Panc1 (cell line): ENCODE measurements around the gene CCDC116. TPM values are rescaled to one million over a fixed set of nuclear protein-coding genes. Genes with fewer than 3 reads are reported as not detected.

Experiments used
- ATAC-seq: fragments of 200-7000 bp; cut with Tn5 transposase; 2 replicates; pipeline ENCODE4 v1.9.1; 2020; ENCODE audit warnings: mild to moderate bottlenecking, moderate library complexity
- BruUV-seq: library from RNA; stranded (reverse); fragments of 400-500 nt; replicated peaks from 2 replicates; lab custom pipeline; 2021; lab: Mats Ljungman, UMichigan
- CTCF ChIA-PET: fragments of 300-600 bp; sonication (Branson Sonifier 250); formaldehyde crosslinking; loops from one replicate; lab custom pipeline; 2022; ENCODE audit warnings: antibody characterized with exemption; lab: Charles Lee
- POLR2A ChIA-PET: fragments of 300-600 bp; sonication (Branson Sonifier 250); formaldehyde crosslinking; loops from one replicate; lab custom pipeline; 2022; ENCODE audit warnings: antibody characterized with exemption; lab: Charles Lee
- DNase-seq: peaks from one replicate; pipeline ENCODE4 v3.0.0-alpha.2; 2010; ENCODE audit warnings: low read depth, low spot score
- H3K27ac ChIP-seq: 2 replicates; pipeline ENCODE4 v1.5.1; 2011; ENCODE audit warnings: mild to moderate bottlenecking, low read length, inconsistent platforms
- H3K27me3 ChIP-seq: fragments of 200-500 bp; sonication (Bioruptor generic); 2 replicates; pipeline ENCODE4 v1.6.0; 2014; ENCODE audit warnings: low read length, inconsistent platforms; ENCODE audit not compliant: control insufficient read depth, insufficient read depth
- H3K36me3 ChIP-seq: fragments of 200-500 bp; sonication (Bioruptor generic); 2 replicates; pipeline ENCODE4 v1.5.1; 2014; ENCODE audit warnings: inconsistent platforms, mild to moderate bottlenecking, low read length, moderate library complexity; ENCODE audit not compliant: control insufficient read depth, insufficient read depth
- H3K4me1 ChIP-seq: 2 replicates; pipeline ENCODE4 v1.5.1; 2011; ENCODE audit warnings: inconsistent platforms, mild to moderate bottlenecking, low read length, moderate library complexity; ENCODE audit not compliant: control insufficient read depth, insufficient read depth
- H3K4me3 ChIP-seq, 2 experiments: 2 replicates each; pipeline ENCODE4 v1.5.1; 2011 to 2012; ENCODE audit warnings: low read depth in 2 of 2, low read length in 2 of 2, mild to moderate bottlenecking in 2 of 2, inconsistent platforms in 1 of 2, moderate library complexity in 1 of 2
- H3K9me3 ChIP-seq: fragments of 200-500 bp; sonication (Bioruptor generic); 2 replicates; pipeline ENCODE4 v1.5.1; 2014; ENCODE audit warnings: low read depth, mild to moderate bottlenecking, inconsistent platforms, low read length, moderate library complexity; ENCODE audit not compliant: control insufficient read depth, insufficient read depth
- CTCF ChIP-seq: fragments of 450-650 bp; IDR thresholded peaks from 2 replicates; pipeline ENCODE4 v1.5.1; 2017; ENCODE audit warnings: mild to moderate bottlenecking
- POLR2AphosphoS5 ChIP-seq: IDR thresholded peaks from 2 replicates; pipeline ENCODE4 v1.6.1; 2012; ENCODE audit warnings: mild to moderate bottlenecking, low read depth, low read length, moderate library complexity
- REST ChIP-seq, 2 experiments: IDR thresholded peaks; 2 replicates each; pipeline ENCODE4 v1.6.1; 2011 to 2012; ENCODE audit warnings: low read depth in 2 of 2, control low read depth in 1 of 2, low read length in 1 of 2, mild to moderate bottlenecking in 1 of 2, moderate library complexity in 1 of 2; ENCODE audit not compliant: insufficient read depth in 1 of 2
- SIN3A ChIP-seq: IDR thresholded peaks from 2 replicates; pipeline ENCODE4 v1.6.1; 2012; ENCODE audit warnings: low read depth, mild to moderate bottlenecking, low read length, moderate library complexity, borderline replicate concordance; ENCODE audit not compliant: insufficient read depth
- TCF7L2 ChIP-seq: IDR thresholded peaks from 2 replicates; pipeline ENCODE4 v1.6.1; 2011; ENCODE audit warnings: mild to moderate bottlenecking, low read depth, low read length, inconsistent platforms
- in situ Hi-C: cut with HindIII; loops from 2 replicates; pipeline ENCODE4 v1.10.0; 2016; ENCODE audit warnings: low sequenced_read_pairs, low pct_unique_long_range_greater_than_20kb
- intact Hi-C: fragments of 100-400 bp; cut with micrococcal nuclease; formaldehyde crosslinking; loops from one replicate; pipeline ENCODE4 v1.10.0; 2022; ENCODE audit not compliant: unreplicated experiment
- total RNA-seq: library from RNA; stranded (reverse); gene quantifications from one replicate; pipeline ENCODE4 v1.2.1, GENCODE V29; 2021; ENCODE audit not compliant: unreplicated experiment

CCDC116 gene
- total RNA-seq, 1 experiment from 2014 or later = not detected

DNA sequence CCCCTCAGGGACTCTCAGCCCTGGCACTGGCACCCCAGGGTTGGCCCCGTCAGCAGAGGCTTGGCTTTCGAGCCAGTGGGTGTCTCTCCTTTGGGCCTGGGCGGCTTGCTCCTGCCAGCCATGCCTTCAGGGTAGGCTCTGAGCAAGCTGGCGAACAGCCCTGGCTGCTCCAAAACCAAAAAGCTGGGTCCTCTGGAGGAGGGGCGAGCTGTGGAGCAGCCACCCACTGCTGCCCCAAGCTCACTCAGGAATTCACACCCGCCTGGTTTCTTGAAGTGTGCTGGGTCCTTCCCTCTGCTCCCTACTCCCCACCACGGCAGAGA lies 9.0 kb upstream of the CCDC116 start:
- in situ Hi-C loops = no loop called here
- ChIA-PET CTCF (interaction anchor here (1.4 kb wide), 1 partner anchor 18 kb away, joined by 4 read pairs; no protein-coding TSS in a partner anchor), POLR2A (no interaction called here)
- TF ChIP-seq CTCF (no peak), SIN3A (no peak), TCF7L2 (no peak), POLR2AphosphoS5 (no peak), REST (IDR thresholded peaks at IDR 0.05; ENCODE audit: insufficient read depth in 1 of 2, low read depth in 2 of 2, low read length in 1 of 2) (no peak)
- no peaks in the 10 kb centered on the region for H3K27me3 ChIP-seq
- H3K4me3 ChIP-seq = no peak overlapping the region
- DNase-seq (no peak), ATAC-seq (no peak)
- no TSS peak for BruUV-seq
- no peaks in the 10 kb centered on the region; the same call in 1 of the 2 replicates for H3K36me3 ChIP-seq
- H3K4me1 ChIP-seq = peaks cover 67% of the 10 kb centered on the region
- H3K27ac ChIP-seq = peak overlapping the region; percentile 44
- H3K9me3 ChIP-seq = no peaks in the 10 kb centered on the region
- intact Hi-C loops = no loop called here

DNA sequence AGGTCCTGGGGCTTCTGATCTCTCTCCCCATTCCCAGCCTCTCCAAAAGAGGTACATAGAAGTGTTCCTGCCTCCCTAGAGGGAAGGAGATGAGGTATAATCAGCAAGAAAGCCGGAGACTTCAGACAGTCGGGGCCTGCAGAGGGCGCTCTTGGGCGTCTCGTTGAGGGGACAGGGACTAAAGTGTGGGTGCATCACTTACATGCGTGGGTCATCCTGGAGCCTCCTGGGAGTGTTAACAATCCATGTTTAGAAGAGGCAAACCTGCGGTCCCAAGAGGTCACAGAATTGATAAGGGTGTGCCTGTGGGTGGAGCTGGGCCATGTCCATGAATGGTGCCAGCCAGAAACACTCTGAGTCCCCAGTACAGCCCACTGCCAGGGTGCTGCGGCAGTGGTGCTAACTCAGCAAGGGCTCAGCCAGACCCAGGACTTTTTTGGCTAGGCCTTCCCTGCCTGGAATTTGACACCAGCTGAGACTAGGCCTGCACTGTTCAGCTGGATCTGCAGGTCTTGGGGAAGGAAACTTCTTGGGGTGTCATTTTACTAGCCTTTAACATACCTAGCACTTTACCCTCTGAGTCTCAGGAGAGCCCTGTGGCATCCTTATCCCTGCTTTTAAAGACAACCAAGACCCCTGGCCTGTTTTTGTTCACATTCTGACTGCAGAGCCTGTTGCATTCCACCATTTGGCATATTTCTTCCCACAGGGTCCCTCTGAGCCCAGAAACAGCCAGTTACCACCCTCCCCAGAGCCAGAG lies 8.3 kb upstream of the CCDC116 start:
- Histone ChIP-seq H3K36me3 (no peaks in the 10 kb centered on the region; the same call in 1 of the 2 replicates), H3K9me3 (no peaks in the 10 kb centered on the region), H3K27me3 (no peaks in the 10 kb centered on the region), H3K4me1 (peaks cover 60% of the 10 kb centered on the region), H3K4me3 (no peak overlapping the region), H3K27ac (peak overlapping the region; percentile 44)
- CTCF ChIA-PET = interaction anchor here (1.4 kb wide), 1 partner anchor 17 kb away, joined by 4 read pairs; no protein-coding TSS in a partner anchor
- in situ Hi-C loops (no loop called here), intact Hi-C loops (no loop called here)
- ATAC-seq (peak; percentile 15; the same call in 1 of the 2 replicates), DNase-seq (no peak)
- POLR2A ChIA-PET = no interaction called here
- no TSS peak for BruUV-seq
- TF ChIP-seq REST (IDR thresholded peaks at IDR 0.05; ENCODE audit: insufficient read depth in 1 of 2, low read depth in 2 of 2, low read length in 1 of 2) (no peak), POLR2AphosphoS5 (peak; percentile 73), CTCF (peak; percentile 86), SIN3A (no peak), TCF7L2 (no peak)
